ENCODE results near the gene APOL6. TPM values are rescaled to one million over a fixed set of nuclear protein-coding genes. Genes with fewer than 3 reads are reported as not detected.

The APOL6 gene
- total RNA-seq, 2 donors from 2014 or later = 42.7 to 44.8 TPM

- DNase-seq = no peak
- ATAC-seq = no peak
- H3K36me3 Mint-ChIP-seq (ENCODE audit: low read depth) = no peaks in the 10 kb centered on the region
- H3K27me3 Mint-ChIP-seq = peaks cover 51% of the 10 kb centered on the region
- peak overlapping the region; percentile 21 for H3K27ac Mint-ChIP-seq
- H3K9me3 ChIP-seq (ENCODE audit: control insufficient read depth, low read length, poor library complexity, severe bottlenecking) = no peaks in the 10 kb centered on the region
- no peak overlapping the region for H3K4me3 Mint-ChIP-seq
- H3K4me1 Mint-ChIP-seq = peaks cover 6% of the 10 kb centered on the region
Measured at GRCh38 chr22:35610741-35611140, 37.5 kb upstream of the APOL6 start.

- Mint-ChIP-seq H3K36me3 (ENCODE audit: low read depth) (no peaks in the 10 kb centered on the region), H3K4me3 (no peak overlapping the region), H3K27me3 (peaks cover 48% of the 10 kb centered on the region), H3K4me1 (peaks cover 5% of the 10 kb centered on the region), H3K27ac (peak overlapping the region; percentile 21)
- H3K9me3 ChIP-seq (ENCODE audit: control insufficient read depth, low read length, poor library complexity, severe bottlenecking) = no peaks in the 10 kb centered on the region
- DNase-seq (no peak), ATAC-seq (no peak)
Measured at GRCh38 chr22:35611200-35611890, 36.9 kb upstream of the APOL6 start.

- no peaks in the 10 kb centered on the region for H3K9me3 ChIP-seq (ENCODE audit: control insufficient read depth, low read length, poor library complexity, severe bottlenecking)
- H3K4me1 Mint-ChIP-seq = peaks cover 5% of the 10 kb centered on the region
- H3K27ac Mint-ChIP-seq = peak overlapping the region; percentile 45
- no peaks in the 10 kb centered on the region for H3K36me3 Mint-ChIP-seq (ENCODE audit: low read depth)
- H3K27me3 Mint-ChIP-seq = peaks cover 41% of the 10 kb centered on the region
- ATAC-seq = no peak
- DNase-seq = no peak
- no peak overlapping the region for H3K4me3 Mint-ChIP-seq
Measured at GRCh38 chr22:35611891-35612576, 36.2 kb upstream of the APOL6 start.

- ATAC-seq (no peak), DNase-seq (no peak)
- no peaks in the 10 kb centered on the region for H3K36me3 Mint-ChIP-seq (ENCODE audit: low read depth)
- H3K27ac Mint-ChIP-seq = peak overlapping the region; percentile 45
- H3K9me3 ChIP-seq (ENCODE audit: control insufficient read depth, low read length, poor library complexity, severe bottlenecking) = no peaks in the 10 kb centered on the region
- peaks cover 32% of the 10 kb centered on the region for H3K27me3 Mint-ChIP-seq
- no peak overlapping the region for H3K4me3 Mint-ChIP-seq
- H3K4me1 Mint-ChIP-seq = peaks cover 5% of the 10 kb centered on the region
Measured at GRCh38 chr22:35612903-35613302, 35.3 kb upstream of the APOL6 start.

- Mint-ChIP-seq H3K36me3 (ENCODE audit: low read depth) (no peaks in the 10 kb centered on the region), H3K27ac (no peak overlapping the region), H3K27me3 (peaks cover 21% of the 10 kb centered on the region), H3K4me3 (no peak overlapping the region), H3K4me1 (peaks cover 5% of the 10 kb centered on the region)
- DNase-seq (no peak), ATAC-seq (no peak)
- no peaks in the 10 kb centered on the region for H3K9me3 ChIP-seq (ENCODE audit: control insufficient read depth, low read length, poor library complexity, severe bottlenecking)
Measured at GRCh38 chr22:35614404-35614803, 33.8 kb upstream of the APOL6 start.

- Mint-ChIP-seq H3K36me3 (ENCODE audit: low read depth) (no peaks in the 10 kb centered on the region), H3K27me3 (peaks cover 19% of the 10 kb centered on the region), H3K4me1 (peaks cover 5% of the 10 kb centered on the region), H3K27ac (no peak overlapping the region), H3K4me3 (no peak overlapping the region)
- DNase-seq = no peak
- no peak for ATAC-seq
- H3K9me3 ChIP-seq (ENCODE audit: control insufficient read depth, low read length, poor library complexity, severe bottlenecking) = no peaks in the 10 kb centered on the region
Measured at GRCh38 chr22:35615156-35615555, 33.1 kb upstream of the APOL6 start.

- Mint-ChIP-seq H3K36me3 (ENCODE audit: low read depth) (no peaks in the 10 kb centered on the region), H3K27me3 (peaks cover 10% of the 10 kb centered on the region), H3K4me3 (no peak overlapping the region), H3K4me1 (peaks cover 5% of the 10 kb centered on the region), H3K27ac (no peak overlapping the region)
- ATAC-seq (no peak), DNase-seq (no peak)
- H3K9me3 ChIP-seq (ENCODE audit: control insufficient read depth, low read length, poor library complexity, severe bottlenecking) = no peaks in the 10 kb centered on the region
Measured at GRCh38 chr22:35616043-35616442, 32.2 kb upstream of the APOL6 start.

- Mint-ChIP-seq H3K4me1 (peaks cover 5% of the 10 kb centered on the region), H3K36me3 (ENCODE audit: low read depth) (no peaks in the 10 kb centered on the region), H3K27ac (no peak within 1 kb of the TSS), H3K27me3 (peaks cover 6% of the 10 kb centered on the region), H3K4me3 (no peak within 1 kb of the TSS)
- no peaks in the 10 kb centered on the region for H3K9me3 ChIP-seq (ENCODE audit: control insufficient read depth, low read length, poor library complexity, severe bottlenecking)
- ATAC-seq (no peak), DNase-seq (no peak)
Measured at GRCh38 chr22:35617137-35617755, 31.0 kb upstream of the APOL6 start, which contains the start of gene MB. TSS of gene MB (minus strand) at chr22:35617329. CDS start at chr22:35617257, 72 bp downstream.

- Mint-ChIP-seq H3K4me3 (no peak overlapping the region), H3K4me1 (peaks cover 8% of the 10 kb centered on the region), H3K36me3 (ENCODE audit: low read depth) (peaks cover 2% of the 10 kb centered on the region), H3K27me3 (peaks cover 10% of the 10 kb centered on the region), H3K27ac (no peak overlapping the region)
- no peaks in the 10 kb centered on the region for H3K9me3 ChIP-seq (ENCODE audit: control insufficient read depth, low read length, poor library complexity, severe bottlenecking)
- ATAC-seq (no peak), DNase-seq (no peak)
Measured at GRCh38 chr22:35618427-35619223, 29.6 kb upstream of the APOL6 start.

GRCh38 chr22:35619336-35620094 is 28.7 kb upstream of the APOL6 start:
- Mint-ChIP-seq H3K27ac (no peak overlapping the region), H3K27me3 (peaks cover 15% of the 10 kb centered on the region), H3K36me3 (ENCODE audit: low read depth) (peaks cover 2% of the 10 kb centered on the region), H3K4me1 (peaks cover 8% of the 10 kb centered on the region), H3K4me3 (no peak overlapping the region)
- ATAC-seq (no peak), DNase-seq (no peak)
- no peaks in the 10 kb centered on the region for H3K9me3 ChIP-seq (ENCODE audit: control insufficient read depth, low read length, poor library complexity, severe bottlenecking)

- H3K27me3 Mint-ChIP-seq = peaks cover 24% of the 10 kb centered on the region
- H3K9me3 ChIP-seq (ENCODE audit: control insufficient read depth, low read length, poor library complexity, severe bottlenecking) = no peaks in the 10 kb centered on the region
- DNase-seq (no peak), ATAC-seq (no peak)
- no peak overlapping the region for H3K4me3 Mint-ChIP-seq
- H3K27ac Mint-ChIP-seq = no peak overlapping the region
- peaks cover 4% of the 10 kb centered on the region for H3K4me1 Mint-ChIP-seq
- H3K36me3 Mint-ChIP-seq (ENCODE audit: low read depth) = peaks cover 2% of the 10 kb centered on the region
Measured at GRCh38 chr22:35620624-35621251, 27.5 kb upstream of the APOL6 start.

- no peak overlapping the region for H3K4me3 Mint-ChIP-seq
- peaks cover 32% of the 10 kb centered on the region for H3K27me3 Mint-ChIP-seq
- no peaks in the 10 kb centered on the region for H3K9me3 ChIP-seq (ENCODE audit: control insufficient read depth, low read length, poor library complexity, severe bottlenecking)
- no peak for ATAC-seq
- peaks cover 3% of the 10 kb centered on the region for H3K4me1 Mint-ChIP-seq
- DNase-seq = no peak
- H3K27ac Mint-ChIP-seq = no peak overlapping the region
- H3K36me3 Mint-ChIP-seq (ENCODE audit: low read depth) = peaks cover 2% of the 10 kb centered on the region
Measured at GRCh38 chr22:35621451-35621850, 26.8 kb upstream of the APOL6 start.
